OCI-LY1 (cell line): Measurements from ENCODE around the gene XYLT1.
"Not testable (repeated sequence)": the region's sequence is repeated elsewhere in the genome, so short reads cannot be mapped to it uniquely, and the experiment has no call there.

Experiments
- H2AFZ ChIP-seq: fragments of 200-600 bp; sonication (generic), shearing (Covaris generic); 2 replicates; pipeline ENCODE4 v1.6.0; 2014; ENCODE audit warnings: antibody characterized with exemption, mild to moderate bottlenecking, low read length
- H3F3A ChIP-seq: fragments of 200-600 bp; sonication (generic), shearing (Covaris generic); 2 replicates; pipeline ENCODE4 v1.6.0; 2014; ENCODE audit warnings: mild to moderate bottlenecking, antibody characterized with exemption, low read length, moderate library complexity; ENCODE audit not compliant: insufficient read depth
- H3K27ac ChIP-seq: fragments of 200-600 bp; sonication (generic); 2 replicates; pipeline ENCODE4 v1.5.1; 2014; ENCODE audit warnings: low read length, mixed run types, mild to moderate bottlenecking, low read depth; ENCODE audit not compliant: poor library complexity, severe bottlenecking
- H3K27me3 ChIP-seq: fragments of 200-600 bp; sonication (generic); 2 replicates; pipeline ENCODE4 v1.6.0; 2014; ENCODE audit warnings: antibody characterized with exemption, mild to moderate bottlenecking, low read length, moderate library complexity; ENCODE audit not compliant: insufficient read depth
- H3K36me3 ChIP-seq: fragments of 200-600 bp; sonication (generic); 2 replicates; pipeline ENCODE4 v1.6.1; 2014; ENCODE audit warnings: mild to moderate bottlenecking, antibody characterized with exemption, low read length, moderate library complexity, mixed read lengths; ENCODE audit not compliant: insufficient read depth
- H3K4me1 ChIP-seq: fragments of 200-600 bp; sonication (generic); 2 replicates; pipeline ENCODE4 v1.5.1; 2014; ENCODE audit warnings: mild to moderate bottlenecking, low read length, moderate library complexity; ENCODE audit not compliant: insufficient read depth, severe bottlenecking
- H3K4me2 ChIP-seq: fragments of 200-600 bp; sonication (generic), shearing (Covaris generic); 2 replicates; pipeline ENCODE4 v1.6.1; 2014; ENCODE audit warnings: low read length
- H3K4me3 ChIP-seq: fragments of 200-600 bp; sonication (generic); 2 replicates; pipeline ENCODE4 v1.5.1; 2014; ENCODE audit warnings: low read length, low read depth, mild to moderate bottlenecking, mixed read lengths; ENCODE audit not compliant: poor library complexity, severe bottlenecking
- H3K79me2 ChIP-seq: fragments of 200-600 bp; shearing (Covaris generic); 2 replicates; pipeline ENCODE4 v1.6.1; 2016; ENCODE audit warnings: mixed run types, low read length, mixed read lengths; ENCODE audit not compliant: insufficient read depth
- H3K9ac ChIP-seq: fragments of 200-600 bp; sonication (generic), shearing (Covaris generic); 2 replicates; pipeline ENCODE4 v1.6.1; 2014; ENCODE audit warnings: mild to moderate bottlenecking, low read length, mixed read lengths
- H3K9me2 ChIP-seq: fragments of 200-600 bp; sonication (generic), shearing (Covaris generic); 2 replicates; pipeline ENCODE4 v1.6.1; 2014; ENCODE audit warnings: low read depth, mild to moderate bottlenecking, low read length, mixed read lengths
- H3K9me3 ChIP-seq: fragments of 200-600 bp; shearing (Covaris generic); 2 replicates; pipeline ENCODE4 v1.6.1; 2014; ENCODE audit warnings: low read length, mixed read lengths
- H4K20me1 ChIP-seq: fragments of 200-600 bp; sonication (generic), shearing (Covaris generic); 2 replicates; pipeline ENCODE4 v1.6.0; 2016; ENCODE audit warnings: mild to moderate bottlenecking, low read length; ENCODE audit not compliant: insufficient read depth
- CTCF ChIP-seq: fragments of 200-600 bp; sonication (generic), shearing (Covaris generic); IDR thresholded peaks from 2 replicates; pipeline ENCODE4 v1.5.1; 2017; ENCODE audit warnings: mild to moderate bottlenecking, antibody characterized with exemption, low read length, moderate library complexity, mixed read lengths
- EZH2 ChIP-seq: fragments of 200-600 bp; sonication (generic), shearing (Covaris generic); IDR thresholded peaks from 2 replicates; pipeline ENCODE4 v1.8.0; 2017; ENCODE audit warnings: borderline replicate concordance, mixed run types, mild to moderate bottlenecking, antibody characterized with exemption, low read length, moderate library complexity, mixed read lengths

Gene XYLT1

GRCh38 chr16:17412791-17413190 is 58.0 kb downstream of the XYLT1 start:
- H2AFZ ChIP-seq, result no peak overlapping the region
- no peak for TF ChIP-seq CTCF
- TF ChIP-seq EZH2, result no peak
- H3K36me3 ChIP-seq, result peaks cover 27% of the 10 kb centered on the region
- H3K9me2 ChIP-seq, result no peaks in the 10 kb centered on the region
- H4K20me1 ChIP-seq, result no peaks in the 10 kb centered on the region
- H3K9me3 ChIP-seq, result no peaks in the 10 kb centered on the region
- H3K27ac ChIP-seq, result no peak overlapping the region
- H3K4me2 ChIP-seq, result no peak overlapping the region
- H3K4me3 ChIP-seq, result no peak overlapping the region
- peaks cover 18% of the 10 kb centered on the region for H3K79me2 ChIP-seq
- H3F3A ChIP-seq, result no peaks in the 10 kb centered on the region; the same call in 1 of the 2 replicates
- no peak overlapping the region for H3K9ac ChIP-seq
- H3K27me3 ChIP-seq, result no peaks in the 10 kb centered on the region
- H3K4me1 ChIP-seq, result peaks cover 63% of the 10 kb centered on the region

- H3K9ac ChIP-seq, result no peak overlapping the region
- H3K36me3 ChIP-seq, result peaks cover 25% of the 10 kb centered on the region
- no peaks in the 10 kb centered on the region for H3K9me3 ChIP-seq
- peaks cover 19% of the 10 kb centered on the region for H3K79me2 ChIP-seq
- H3K27me3 ChIP-seq, result no peaks in the 10 kb centered on the region
- H3F3A ChIP-seq, result no peaks in the 10 kb centered on the region; the same call in 1 of the 2 replicates
- H3K9me2 ChIP-seq, result no peaks in the 10 kb centered on the region
- no peak overlapping the region for H3K4me3 ChIP-seq
- H3K4me1 ChIP-seq, result peaks cover 57% of the 10 kb centered on the region
- no peaks in the 10 kb centered on the region for H4K20me1 ChIP-seq
- no peak overlapping the region for H3K4me2 ChIP-seq
- no peak overlapping the region for H3K27ac ChIP-seq
- no peak overlapping the region for H2AFZ ChIP-seq
- TF ChIP-seq CTCF (no peak), EZH2 (no peak)
These were observed 58.5 kb downstream of the XYLT1 start for GRCh38 chr16:17412221-17412620.

DNA sequence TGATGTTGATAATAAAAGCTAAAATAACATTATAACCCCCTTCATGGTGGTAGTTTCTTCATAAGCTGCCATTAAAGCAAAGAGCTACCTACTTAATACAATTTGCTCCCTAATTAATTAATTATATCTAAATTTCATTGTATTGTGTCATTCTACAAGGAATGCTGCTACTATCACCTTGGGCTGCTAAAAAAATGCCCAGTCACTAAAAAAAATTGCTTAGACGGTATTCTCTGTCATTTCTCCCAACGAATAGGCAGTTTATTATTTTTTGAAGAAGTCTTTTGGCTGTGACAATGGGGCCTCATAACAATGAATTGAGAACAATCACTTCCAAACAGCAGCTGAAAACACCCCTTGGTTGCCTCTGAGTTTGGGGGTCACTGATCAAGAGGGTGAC is 59.5 kb downstream of the XYLT1 start:
- H3K27ac ChIP-seq, result no peak overlapping the region
- H3K79me2 ChIP-seq, result peaks cover 17% of the 10 kb centered on the region
- H3K9me2 ChIP-seq, result no peaks in the 10 kb centered on the region
- TF ChIP-seq CTCF, result no peak
- no peaks in the 10 kb centered on the region for H3F3A ChIP-seq
- no peaks in the 10 kb centered on the region for H4K20me1 ChIP-seq
- no peaks in the 10 kb centered on the region for H3K27me3 ChIP-seq
- H3K36me3 ChIP-seq, result peaks cover 25% of the 10 kb centered on the region
- H2AFZ ChIP-seq, result no peak overlapping the region
- H3K9me3 ChIP-seq, result no peaks in the 10 kb centered on the region
- no peak overlapping the region for H3K4me3 ChIP-seq
- H3K4me1 ChIP-seq, result peaks cover 48% of the 10 kb centered on the region
- no peak overlapping the region for H3K9ac ChIP-seq
- no peak overlapping the region for H3K4me2 ChIP-seq

GRCh38 chr16:17410316-17410715 is 60.4 kb downstream of the XYLT1 start:
- H3K27me3 ChIP-seq, H3K9ac ChIP-seq, H4K20me1 ChIP-seq, H2AFZ ChIP-seq, H3K27ac ChIP-seq, H3K79me2 ChIP-seq, H3F3A ChIP-seq, H3K9me3 ChIP-seq, H3K4me2 ChIP-seq, H3K9me2 ChIP-seq, H3K4me3 ChIP-seq: not testable (repeated sequence)
- H3K4me1 ChIP-seq, result peaks cover 38% of the 10 kb centered on the region
- H3K36me3 ChIP-seq, result peaks cover 25% of the 10 kb centered on the region
